Neural cell (in vitro differentiated cells): ENCODE measurements around the gene USP6NL. TPM values are rescaled to one million over a fixed set of nuclear protein-coding genes. Genes with fewer than 3 reads are reported as not detected.

Experiments used
- H2AFZ ChIP-seq: fragments of 200-600, 300-800 bp; sonication (generic), shearing (Covaris generic); 2 replicates; pipeline ENCODE4 v1.6.0; 2014; ENCODE audit warnings: low read depth, mild to moderate bottlenecking, antibody characterized with exemption, low read length, moderate library complexity
- H3F3A ChIP-seq: fragments of 200-600 bp; shearing (Covaris generic); 2 replicates; pipeline ENCODE4 v1.6.1; 2016; ENCODE audit warnings: mild to moderate bottlenecking, moderate library complexity, mixed read lengths, antibody characterized with exemption, low read length; ENCODE audit not compliant: insufficient read depth, poor library complexity, severe bottlenecking
- H3K27ac ChIP-seq: fragments of 200-600, 300-800 bp; sonication (generic), shearing (Covaris generic); 2 replicates; pipeline ENCODE4 v1.5.1; 2014; ENCODE audit warnings: mild to moderate bottlenecking, low read length, moderate library complexity
- H3K27me3 ChIP-seq: fragments of 300-800, 200-600 bp; sonication (generic), shearing (Covaris generic); 2 replicates; pipeline ENCODE4 v1.6.0; 2014; ENCODE audit warnings: mild to moderate bottlenecking, low read depth, low read length, moderate library complexity; ENCODE audit not compliant: insufficient read depth
- H3K36me3 ChIP-seq: fragments of 300-800, 200-600 bp; sonication (generic), shearing (Covaris generic); 2 replicates; pipeline ENCODE4 v1.5.1; 2014; ENCODE audit warnings: mild to moderate bottlenecking, antibody characterized with exemption, low read length, moderate library complexity; ENCODE audit not compliant: insufficient read depth
- H3K4me2 ChIP-seq: fragments of 300-800, 200-600 bp; sonication (generic), shearing (Covaris generic); 2 replicates; pipeline ENCODE4 v1.6.0; 2014; ENCODE audit warnings: mild to moderate bottlenecking, low read length
- H3K4me3 ChIP-seq: fragments of 300-800, 200-600 bp; sonication (generic), shearing (Covaris generic); 2 replicates; pipeline ENCODE4 v1.5.1; 2014; ENCODE audit warnings: mild to moderate bottlenecking, low read length, moderate library complexity
- H3K79me2 ChIP-seq: fragments of 200-600 bp; shearing (Covaris generic); replicated peaks from 2 replicates; pipeline ENCODE4 v1.6.0; 2014; ENCODE audit warnings: mild to moderate bottlenecking, low read length, moderate library complexity; ENCODE audit not compliant: insufficient read depth
- H3K9ac ChIP-seq: fragments of 300-800, 200-600 bp; sonication (generic), shearing (Covaris generic); 2 replicates; pipeline ENCODE4 v1.6.1; 2016; ENCODE audit warnings: mild to moderate bottlenecking, low read length, mixed read lengths
- H3K9me2 ChIP-seq: fragments of 200-600 bp; shearing (Covaris generic); 2 replicates; pipeline ENCODE4 v1.6.1; 2016; ENCODE audit warnings: mild to moderate bottlenecking, low read length, mixed read lengths; ENCODE audit not compliant: insufficient read depth
- H3K9me3 ChIP-seq: fragments of 200-600, 300-800 bp; sonication (generic), shearing (Covaris generic); 2 replicates; pipeline ENCODE4 v1.6.1; 2016; ENCODE audit warnings: mild to moderate bottlenecking, mixed run types, low read length, moderate library complexity, mixed read lengths
- H4K20me1 ChIP-seq: fragments of 200-600 bp; shearing (Covaris generic); 2 replicates; pipeline ENCODE4 v1.6.1; 2016; ENCODE audit warnings: mild to moderate bottlenecking, mixed run types; ENCODE audit not compliant: insufficient read depth
- EP300 ChIP-seq: fragments of 450-650 bp; conservative IDR thresholded peaks from 2 replicates; pipeline ENCODE4 v1.6.1; 2014; ENCODE audit warnings: antibody characterized with exemption, mild to moderate bottlenecking, moderate library complexity; ENCODE audit not compliant: poor library complexity, severe bottlenecking
- EZH2 ChIP-seq: fragments of 200-600, 300-800 bp; shearing (Covaris generic), sonication (generic); IDR thresholded peaks from 2 replicates; pipeline ENCODE4 v1.6.1; 2014; ENCODE audit warnings: antibody characterized with exemption, low read length, borderline replicate concordance, mild to moderate bottlenecking; ENCODE audit not compliant: insufficient read depth, poor library complexity, severe bottlenecking
- MXI1 ChIP-seq: fragments of 450-650 bp; conservative IDR thresholded peaks from 2 replicates; pipeline ENCODE4 v1.6.1; 2014; ENCODE audit warnings: antibody characterized with exemption, mild to moderate bottlenecking; ENCODE audit not compliant: poor library complexity, severe bottlenecking
- POLR2AphosphoS5 ChIP-seq: IDR thresholded peaks from 2 replicates; pipeline ENCODE4 v1.6.1; 2012
- RAD21 ChIP-seq: fragments of 450-650 bp; conservative IDR thresholded peaks from 2 replicates; pipeline ENCODE4 v1.6.1; 2014; ENCODE audit warnings: antibody characterized with exemption, mild to moderate bottlenecking, moderate library complexity
- SMC3 ChIP-seq: fragments of 450-650 bp; conservative IDR thresholded peaks from 2 replicates; pipeline ENCODE4 v1.6.1; 2014; ENCODE audit warnings: antibody characterized with exemption, mild to moderate bottlenecking, moderate library complexity; ENCODE audit not compliant: poor library complexity
- TAF1 ChIP-seq: IDR thresholded peaks from 2 replicates; pipeline ENCODE4 v1.6.1; 2012; ENCODE audit warnings: low read depth
- polyA plus RNA-seq: library from polyadenylated mRNA; depleted of rRNA; stranded (reverse); fragments of >200 nt; gene quantifications from 2 replicates; pipeline ENCODE4 v1.2.3, GENCODE V29; 2014
- TF ChIP-seq, protein P1 (sequence below): IDR thresholded peaks from 2 replicates; pipeline ENCODE4 v1.6.1; 2012; ENCODE audit warnings: borderline replicate concordance
- TF ChIP-seq, protein P2 (sequence below): fragments of 450-650 bp; IDR thresholded peaks from 2 replicates; pipeline ENCODE4 v1.5.1; 2014; ENCODE audit warnings: antibody characterized with exemption, mild to moderate bottlenecking, moderate library complexity; ENCODE audit not compliant: poor library complexity, severe bottlenecking

Gene USP6NL
- polyA plus RNA-seq, 1 donor from 2014 or later, result 39.9 TPM

DNA sequence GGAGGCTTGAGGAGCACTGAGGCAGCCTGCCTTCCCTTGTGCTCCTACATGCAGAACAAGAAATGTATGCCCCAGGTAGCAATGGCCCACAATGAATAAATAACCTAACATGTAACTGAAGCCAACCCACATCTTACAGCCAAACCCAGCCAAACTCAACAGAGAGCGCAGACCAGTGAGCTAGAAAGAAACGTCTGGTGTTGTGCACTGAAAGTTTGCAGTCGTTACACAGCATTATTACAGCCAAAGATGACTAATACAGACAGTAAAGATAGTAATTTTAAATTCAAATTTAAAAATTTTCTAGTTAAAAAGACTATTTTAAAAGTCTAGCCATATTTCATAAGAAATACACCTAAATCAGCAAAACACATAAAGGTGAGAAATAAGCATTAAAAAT, 11.2 kb downstream of the USP6NL start:
- no peak for TF ChIP-seq RAD21
- TF ChIP-seq SMC3, result no peak
- no peak for TF ChIP-seq POLR2AphosphoS5
- no peak for TF ChIP-seq TAF1
- TF ChIP-seq MXI1, result no peak
- TF ChIP-seq, protein P1, sequence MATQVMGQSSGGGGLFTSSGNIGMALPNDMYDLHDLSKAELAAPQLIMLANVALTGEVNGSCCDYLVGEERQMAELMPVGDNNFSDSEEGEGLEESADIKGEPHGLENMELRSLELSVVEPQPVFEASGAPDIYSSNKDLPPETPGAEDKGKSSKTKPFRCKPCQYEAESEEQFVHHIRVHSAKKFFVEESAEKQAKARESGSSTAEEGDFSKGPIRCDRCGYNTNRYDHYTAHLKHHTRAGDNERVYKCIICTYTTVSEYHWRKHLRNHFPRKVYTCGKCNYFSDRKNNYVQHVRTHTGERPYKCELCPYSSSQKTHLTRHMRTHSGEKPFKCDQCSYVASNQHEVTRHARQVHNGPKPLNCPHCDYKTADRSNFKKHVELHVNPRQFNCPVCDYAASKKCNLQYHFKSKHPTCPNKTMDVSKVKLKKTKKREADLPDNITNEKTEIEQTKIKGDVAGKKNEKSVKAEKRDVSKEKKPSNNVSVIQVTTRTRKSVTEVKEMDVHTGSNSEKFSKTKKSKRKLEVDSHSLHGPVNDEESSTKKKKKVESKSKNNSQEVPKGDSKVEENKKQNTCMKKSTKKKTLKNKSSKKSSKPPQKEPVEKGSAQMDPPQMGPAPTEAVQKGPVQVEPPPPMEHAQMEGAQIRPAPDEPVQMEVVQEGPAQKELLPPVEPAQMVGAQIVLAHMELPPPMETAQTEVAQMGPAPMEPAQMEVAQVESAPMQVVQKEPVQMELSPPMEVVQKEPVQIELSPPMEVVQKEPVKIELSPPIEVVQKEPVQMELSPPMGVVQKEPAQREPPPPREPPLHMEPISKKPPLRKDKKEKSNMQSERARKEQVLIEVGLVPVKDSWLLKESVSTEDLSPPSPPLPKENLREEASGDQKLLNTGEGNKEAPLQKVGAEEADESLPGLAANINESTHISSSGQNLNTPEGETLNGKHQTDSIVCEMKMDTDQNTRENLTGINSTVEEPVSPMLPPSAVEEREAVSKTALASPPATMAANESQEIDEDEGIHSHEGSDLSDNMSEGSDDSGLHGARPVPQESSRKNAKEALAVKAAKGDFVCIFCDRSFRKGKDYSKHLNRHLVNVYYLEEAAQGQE, result no peak
- TF ChIP-seq, protein P2, sequence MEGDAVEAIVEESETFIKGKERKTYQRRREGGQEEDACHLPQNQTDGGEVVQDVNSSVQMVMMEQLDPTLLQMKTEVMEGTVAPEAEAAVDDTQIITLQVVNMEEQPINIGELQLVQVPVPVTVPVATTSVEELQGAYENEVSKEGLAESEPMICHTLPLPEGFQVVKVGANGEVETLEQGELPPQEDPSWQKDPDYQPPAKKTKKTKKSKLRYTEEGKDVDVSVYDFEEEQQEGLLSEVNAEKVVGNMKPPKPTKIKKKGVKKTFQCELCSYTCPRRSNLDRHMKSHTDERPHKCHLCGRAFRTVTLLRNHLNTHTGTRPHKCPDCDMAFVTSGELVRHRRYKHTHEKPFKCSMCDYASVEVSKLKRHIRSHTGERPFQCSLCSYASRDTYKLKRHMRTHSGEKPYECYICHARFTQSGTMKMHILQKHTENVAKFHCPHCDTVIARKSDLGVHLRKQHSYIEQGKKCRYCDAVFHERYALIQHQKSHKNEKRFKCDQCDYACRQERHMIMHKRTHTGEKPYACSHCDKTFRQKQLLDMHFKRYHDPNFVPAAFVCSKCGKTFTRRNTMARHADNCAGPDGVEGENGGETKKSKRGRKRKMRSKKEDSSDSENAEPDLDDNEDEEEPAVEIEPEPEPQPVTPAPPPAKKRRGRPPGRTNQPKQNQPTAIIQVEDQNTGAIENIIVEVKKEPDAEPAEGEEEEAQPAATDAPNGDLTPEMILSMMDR, result no peak
- no peak for TF ChIP-seq EP300
- no peak for TF ChIP-seq EZH2

DNA sequence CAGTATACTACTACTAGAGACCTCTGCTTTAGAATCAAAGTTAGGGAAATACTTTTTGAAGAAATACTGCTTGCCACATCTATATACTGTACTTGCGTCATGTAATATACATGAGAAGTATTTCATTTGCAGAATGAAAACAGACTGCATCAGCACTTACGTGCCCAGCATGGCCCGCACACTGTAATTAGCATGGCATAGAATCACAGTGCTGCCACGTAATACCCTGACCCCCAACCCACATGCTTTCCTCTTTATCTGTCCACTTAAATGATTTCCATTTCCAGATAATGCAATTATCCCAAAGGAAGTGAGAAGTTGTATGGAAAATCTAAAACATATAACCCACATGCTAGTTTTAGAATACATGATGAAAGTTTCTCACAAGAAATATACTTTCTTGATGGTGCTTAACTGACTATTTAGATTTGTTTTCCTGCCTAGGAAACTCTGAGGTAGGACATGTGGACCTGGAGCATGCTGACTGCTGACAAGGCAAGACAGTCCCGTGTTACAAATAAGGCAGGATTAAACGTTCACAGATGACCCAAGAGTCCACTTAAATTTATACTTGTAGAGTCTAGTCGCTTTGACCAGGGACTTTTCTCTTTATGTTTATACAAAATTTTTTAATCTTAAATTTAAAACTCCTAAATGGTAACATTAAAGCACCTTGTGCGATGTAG, 12.6 kb downstream of the USP6NL start:
- H3K36me3 ChIP-seq, result peaks cover 2% of the 10 kb centered on the region
- no peaks in the 10 kb centered on the region for H3K27me3 ChIP-seq
- no peaks in the 10 kb centered on the region for H3K9me3 ChIP-seq
- no peak for TF ChIP-seq POLR2AphosphoS5
- H3K4me2 ChIP-seq, result no peak overlapping the region
- H3K9me2 ChIP-seq, result no peaks in the 10 kb centered on the region
- no peak overlapping the region for H2AFZ ChIP-seq
- H4K20me1 ChIP-seq, result no peaks in the 10 kb centered on the region
- peaks cover 72% of the 10 kb centered on the region for H3K79me2 ChIP-seq
- H3F3A ChIP-seq, result no peaks in the 10 kb centered on the region
- H3K27ac ChIP-seq, result no peak overlapping the region
- no peak overlapping the region for H3K9ac ChIP-seq
- no peak overlapping the region for H3K4me3 ChIP-seq

More for the DNA sequence above, 11.2 kb downstream of the USP6NL start:
- H3K27me3 ChIP-seq, result no peaks in the 10 kb centered on the region
- H3F3A ChIP-seq, result no peaks in the 10 kb centered on the region
- H3K27ac ChIP-seq, result no peak overlapping the region
- no peaks in the 10 kb centered on the region for H3K9me3 ChIP-seq
- H4K20me1 ChIP-seq, result no peaks in the 10 kb centered on the region
- H3K4me3 ChIP-seq, result no peak overlapping the region
- no peak overlapping the region for H3K9ac ChIP-seq
- H3K36me3 ChIP-seq, result peaks cover 2% of the 10 kb centered on the region
- H3K9me2 ChIP-seq, result no peaks in the 10 kb centered on the region
- H2AFZ ChIP-seq, result no peak overlapping the region
- no peak overlapping the region for H3K4me2 ChIP-seq
- H3K79me2 ChIP-seq, result peaks cover 86% of the 10 kb centered on the region
